Stimulated activated effector memory CD8-positive, alpha-beta T cell treated with anti-CD3 and anti-CD28 coated beads, Interleukin-12 subunit alpha, Interleukin-12 subunit beta, amount 100 ng/mL, for 72 hours (primary cell): ENCODE data around the gene GPR21.

ENCODE experiments used
- ATAC-seq: fragments of 150-1000 bp; cut with Tn5 transposase; 2 replicates; pipeline ENCODE4 v1.10.0; 2021
- DNase-seq, 2 donors: peaks; one replicate each; pipeline ENCODE4 v3.0.0; 2021 to 2022; ENCODE audit warnings: low spot score in 2 of 2
- H3K27ac Mint-ChIP-seq: one replicate; pipeline ENCODE4 v1.8.0; 2022; ENCODE audit warnings: mild to moderate bottlenecking, mixed read lengths
- H3K36me3 Mint-ChIP-seq: one replicate; pipeline ENCODE4 v1.8.0; 2022; ENCODE audit warnings: mild to moderate bottlenecking, mixed read lengths
- H3K4me1 Mint-ChIP-seq: one replicate; pipeline ENCODE4 v1.8.0; 2022; ENCODE audit warnings: mixed read lengths
- H3K4me3 Mint-ChIP-seq: one replicate; pipeline ENCODE4 v1.8.0; 2022; ENCODE audit warnings: mild to moderate bottlenecking, mixed read lengths
- H3K9me3 Mint-ChIP-seq: one replicate; pipeline ENCODE4 v1.8.0; 2022; ENCODE audit warnings: mixed read lengths

GPR21 gene

GRCh38 chr9:123044586-123044985, 11.1 kb downstream of the GPR21 start:
- ATAC-seq: no peak
- H3K9me3 Mint-ChIP-seq: no peaks in the 10 kb centered on the region
- H3K27ac Mint-ChIP-seq: no peak overlapping the region
- no peak for DNase-seq
- no peaks in the 10 kb centered on the region for H3K4me1 Mint-ChIP-seq
- no peak overlapping the region for H3K4me3 Mint-ChIP-seq
- H3K36me3 Mint-ChIP-seq: no peaks in the 10 kb centered on the region

GRCh38 chr9:123046406-123047195, 13.1 kb downstream of the GPR21 start:
- no peak overlapping the region for H3K27ac Mint-ChIP-seq
- DNase-seq (no peak), ATAC-seq (no peak)
- no peaks in the 10 kb centered on the region for H3K36me3 Mint-ChIP-seq
- H3K4me3 Mint-ChIP-seq: no peak overlapping the region
- no peaks in the 10 kb centered on the region for H3K4me1 Mint-ChIP-seq
- H3K9me3 Mint-ChIP-seq: no peaks in the 10 kb centered on the region

DNA sequence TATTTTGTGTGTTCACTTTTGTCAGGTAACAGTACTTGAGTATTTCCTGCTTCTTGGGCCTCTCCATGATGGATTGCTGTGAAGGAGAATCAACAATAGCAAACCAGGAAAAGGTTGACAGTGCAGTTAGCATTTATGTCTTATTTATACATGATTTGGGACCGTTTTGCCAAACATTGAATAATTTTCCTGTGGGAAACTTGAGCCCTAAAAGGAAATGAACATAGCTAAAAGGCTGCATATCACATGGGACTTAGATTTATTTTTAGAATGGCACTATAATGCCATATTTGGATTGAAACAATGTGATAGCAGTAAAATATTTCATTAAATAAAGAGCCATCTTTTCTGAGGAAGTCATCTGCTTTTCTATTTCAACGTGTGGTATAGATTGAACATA, 15.3 kb downstream of the GPR21 start:
- Mint-ChIP-seq H3K4me1 (no peaks in the 10 kb centered on the region), H3K9me3 (no peaks in the 10 kb centered on the region), H3K27ac (no peak overlapping the region), H3K4me3 (no peak overlapping the region), H3K36me3 (no peaks in the 10 kb centered on the region)
- ATAC-seq (no peak), DNase-seq (no peak)

DNA sequence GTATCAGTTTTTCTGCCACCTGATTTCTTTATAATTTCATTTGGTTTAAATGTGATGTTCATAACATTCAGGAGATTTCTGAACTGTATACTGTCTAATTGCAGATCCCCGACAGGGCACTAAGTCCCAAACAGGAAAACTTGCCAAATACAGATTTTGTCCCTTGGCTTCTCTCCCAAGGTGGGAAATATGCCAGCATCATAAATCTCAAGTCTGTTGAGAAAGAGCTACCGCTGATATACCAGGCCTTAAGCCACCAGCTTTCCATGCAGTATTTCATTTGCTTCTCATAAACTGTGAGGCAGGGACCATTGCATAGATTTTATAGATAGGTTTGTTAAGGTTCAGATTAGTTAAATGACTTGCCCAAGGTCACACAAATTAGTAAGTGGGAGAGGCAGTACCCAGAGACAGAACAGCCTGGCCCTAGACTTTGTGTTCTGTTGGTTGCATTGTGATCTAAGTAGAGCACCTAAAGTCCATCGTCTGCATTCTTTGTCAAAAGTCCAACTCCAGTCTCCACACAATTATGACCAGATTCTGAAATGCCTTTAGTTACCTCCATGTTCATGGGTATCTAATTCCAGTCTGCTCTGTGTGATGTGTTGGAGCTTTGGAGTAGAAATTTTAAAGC, 16.2 kb downstream of the GPR21 start:
- Mint-ChIP-seq H3K9me3 (no peaks in the 10 kb centered on the region), H3K36me3 (no peaks in the 10 kb centered on the region), H3K4me1 (no peaks in the 10 kb centered on the region), H3K4me3 (no peak overlapping the region), H3K27ac (no peak overlapping the region)
- ATAC-seq (no peak), DNase-seq (no peak)

DNA sequence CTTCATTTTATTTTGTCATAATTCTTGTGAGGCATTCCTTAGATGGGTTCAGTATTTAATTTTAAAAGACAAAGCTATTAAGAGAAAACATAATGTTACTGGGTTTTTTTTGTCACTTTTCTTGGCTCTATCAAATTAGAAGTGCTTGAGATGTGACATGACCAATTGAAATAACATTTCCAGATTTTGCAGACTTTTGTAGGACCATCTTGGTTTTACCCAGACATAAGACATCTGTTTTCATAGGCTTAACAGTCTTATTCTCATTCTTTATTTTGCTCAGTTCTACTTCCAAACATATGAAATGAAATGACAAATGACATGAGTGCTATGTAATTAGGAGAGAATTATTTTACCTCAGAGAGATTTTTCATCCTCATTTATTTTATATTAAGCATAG, 19.6 kb downstream of the GPR21 start:
- no peak for ATAC-seq
- H3K27ac Mint-ChIP-seq: no peak overlapping the region
- DNase-seq: no peak
- no peaks in the 10 kb centered on the region for H3K9me3 Mint-ChIP-seq
- peaks cover 12% of the 10 kb centered on the region for H3K36me3 Mint-ChIP-seq
- no peaks in the 10 kb centered on the region for H3K4me1 Mint-ChIP-seq
- no peak overlapping the region for H3K4me3 Mint-ChIP-seq

- H3K4me3 Mint-ChIP-seq: no peak overlapping the region
- H3K4me1 Mint-ChIP-seq: no peaks in the 10 kb centered on the region
These were observed 20.2 kb downstream of the GPR21 start for GRCh38 chr9:123053711-123054110.

GRCh38 chr9:123058834-123059233, 25.4 kb downstream of the GPR21 start:
- no peaks in the 10 kb centered on the region for H3K9me3 Mint-ChIP-seq
- H3K36me3 Mint-ChIP-seq: peaks cover 12% of the 10 kb centered on the region
- H3K4me1 Mint-ChIP-seq: peaks cover 2% of the 10 kb centered on the region
- ATAC-seq (no peak), DNase-seq (no peak)
- H3K27ac Mint-ChIP-seq: no peak overlapping the region
- H3K4me3 Mint-ChIP-seq: no peak overlapping the region

More at GRCh38 chr9:123053711-123054110, 20.2 kb downstream of the GPR21 start:
- Mint-ChIP-seq H3K27ac (no peak overlapping the region), H3K9me3 (no peaks in the 10 kb centered on the region), H3K36me3 (peaks cover 12% of the 10 kb centered on the region)
- ATAC-seq: no peak
- DNase-seq: no peak

DNA sequence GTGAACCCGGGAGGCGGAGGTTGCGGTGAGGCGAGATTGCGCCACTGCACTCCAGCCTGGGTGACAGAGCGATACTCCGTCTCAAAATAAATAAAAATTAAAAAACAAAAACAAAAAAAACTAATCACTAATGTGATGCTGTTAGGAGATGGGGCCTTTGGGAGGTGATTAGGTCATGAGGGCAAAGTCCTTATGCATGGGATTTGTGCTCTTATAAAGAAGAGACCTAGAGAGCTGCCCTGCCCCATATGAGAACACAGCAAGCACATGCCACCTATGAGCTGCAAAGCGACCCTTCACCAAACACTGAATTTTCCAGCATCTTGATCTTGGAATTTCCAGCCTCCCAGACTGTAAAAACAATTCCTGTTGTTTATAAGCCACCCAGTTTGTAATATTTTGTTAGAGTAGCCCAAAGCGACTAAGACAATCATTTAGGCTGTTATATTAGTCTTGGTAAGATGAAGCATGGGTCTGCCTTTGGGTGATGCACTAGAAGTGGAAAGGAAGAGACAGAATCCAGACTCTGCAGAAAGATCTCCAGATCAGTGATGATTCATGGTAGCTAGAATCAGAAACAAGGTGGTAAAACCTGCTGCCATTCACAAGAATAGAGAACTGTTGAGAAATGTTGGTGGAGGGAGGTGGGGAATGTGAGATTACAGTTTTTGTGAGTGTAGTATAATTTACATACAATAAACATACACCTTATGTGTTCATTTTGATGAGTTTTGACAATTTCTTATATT, 26.2 kb downstream of the GPR21 start:
- H3K27ac Mint-ChIP-seq: no peak overlapping the region
- H3K9me3 Mint-ChIP-seq: no peaks in the 10 kb centered on the region
- DNase-seq: no peak
- peaks cover 6% of the 10 kb centered on the region for H3K4me1 Mint-ChIP-seq
- H3K36me3 Mint-ChIP-seq: peaks cover 12% of the 10 kb centered on the region
- no peak overlapping the region for H3K4me3 Mint-ChIP-seq
- ATAC-seq: no peak

- H3K4me1 Mint-ChIP-seq: peaks cover 6% of the 10 kb centered on the region
- no peak overlapping the region for H3K27ac Mint-ChIP-seq
- no peak overlapping the region for H3K4me3 Mint-ChIP-seq
- DNase-seq: no peak
- no peaks in the 10 kb centered on the region for H3K9me3 Mint-ChIP-seq
- H3K36me3 Mint-ChIP-seq: peaks cover 15% of the 10 kb centered on the region
- no peak for ATAC-seq
These were observed 27.7 kb downstream of the GPR21 start for GRCh38 chr9:123061216-123061615.

GRCh38 chr9:123062351-123063176, 29.1 kb downstream of the GPR21 start:
- Mint-ChIP-seq H3K4me3 (no peak overlapping the region), H3K4me1 (peaks cover 6% of the 10 kb centered on the region), H3K9me3 (no peaks in the 10 kb centered on the region), H3K27ac (no peak overlapping the region), H3K36me3 (peaks cover 29% of the 10 kb centered on the region)
- no peak for DNase-seq
- no peak for ATAC-seq

GRCh38 chr9:123063177-123063598, 29.7 kb downstream of the GPR21 start:
- H3K4me1 Mint-ChIP-seq: peaks cover 6% of the 10 kb centered on the region
- no peak overlapping the region for H3K27ac Mint-ChIP-seq
- DNase-seq: no peak
- no peak for ATAC-seq
- no peak overlapping the region for H3K4me3 Mint-ChIP-seq
- no peaks in the 10 kb centered on the region for H3K9me3 Mint-ChIP-seq
- H3K36me3 Mint-ChIP-seq: peaks cover 32% of the 10 kb centered on the region

DNA sequence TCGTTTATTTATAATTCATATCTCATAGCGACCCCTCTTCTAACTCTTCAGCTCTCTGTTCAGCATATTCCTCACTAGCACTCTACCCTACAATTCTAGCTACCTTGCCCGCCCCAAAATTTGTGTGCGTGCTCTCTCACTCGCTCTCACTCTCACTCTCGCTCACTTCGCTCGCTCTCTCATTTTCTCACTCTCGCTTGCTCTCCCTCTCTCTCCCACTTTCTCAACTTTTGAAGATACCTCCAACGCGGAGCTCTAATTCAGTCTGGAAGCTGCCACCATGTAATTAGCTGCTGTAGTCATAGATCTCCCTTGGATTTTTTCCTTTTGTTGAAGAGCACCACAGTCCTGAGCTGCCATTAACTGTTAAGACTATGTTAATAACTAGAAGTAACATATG, 30.4 kb downstream of the GPR21 start:
- Mint-ChIP-seq H3K36me3 (peaks cover 32% of the 10 kb centered on the region), H3K4me1 (peaks cover 6% of the 10 kb centered on the region), H3K27ac (no peak overlapping the region), H3K9me3 (no peaks in the 10 kb centered on the region), H3K4me3 (no peak overlapping the region)
- ATAC-seq: no peak
- DNase-seq: no peak

GRCh38 chr9:123064716-123065115, 31.2 kb downstream of the GPR21 start:
- no peak for ATAC-seq
- H3K4me1 Mint-ChIP-seq: peaks cover 8% of the 10 kb centered on the region
- no peaks in the 10 kb centered on the region for H3K9me3 Mint-ChIP-seq
- peaks cover 36% of the 10 kb centered on the region for H3K36me3 Mint-ChIP-seq
- no peak overlapping the region for H3K4me3 Mint-ChIP-seq
- no peak overlapping the region for H3K27ac Mint-ChIP-seq
- no peak for DNase-seq

DNA sequence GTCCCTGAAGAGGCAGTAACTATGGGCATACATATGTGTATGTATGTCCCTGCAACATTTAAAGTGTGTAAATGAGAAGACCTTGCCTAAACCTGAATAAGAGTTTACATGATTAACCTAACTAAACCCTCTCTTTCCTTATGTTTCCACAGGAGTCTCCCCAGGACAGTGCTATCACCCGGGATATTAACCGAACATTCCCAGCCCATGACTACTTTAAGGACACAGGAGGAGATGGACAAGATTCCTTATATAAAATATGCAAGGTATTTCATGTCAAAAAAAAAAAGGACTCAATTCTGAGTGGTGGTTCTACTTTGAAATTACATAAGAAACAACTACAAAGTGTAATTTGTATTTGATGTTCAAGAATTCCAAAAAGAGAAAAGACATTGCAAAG, 31.7 kb downstream of the GPR21 start:
- H3K36me3 Mint-ChIP-seq: peaks cover 40% of the 10 kb centered on the region
- H3K4me1 Mint-ChIP-seq: peaks cover 13% of the 10 kb centered on the region
- H3K27ac Mint-ChIP-seq: no peak overlapping the region
- no peaks in the 10 kb centered on the region for H3K9me3 Mint-ChIP-seq
- DNase-seq (no peak), ATAC-seq (no peak)
- H3K4me3 Mint-ChIP-seq: no peak overlapping the region

DNA sequence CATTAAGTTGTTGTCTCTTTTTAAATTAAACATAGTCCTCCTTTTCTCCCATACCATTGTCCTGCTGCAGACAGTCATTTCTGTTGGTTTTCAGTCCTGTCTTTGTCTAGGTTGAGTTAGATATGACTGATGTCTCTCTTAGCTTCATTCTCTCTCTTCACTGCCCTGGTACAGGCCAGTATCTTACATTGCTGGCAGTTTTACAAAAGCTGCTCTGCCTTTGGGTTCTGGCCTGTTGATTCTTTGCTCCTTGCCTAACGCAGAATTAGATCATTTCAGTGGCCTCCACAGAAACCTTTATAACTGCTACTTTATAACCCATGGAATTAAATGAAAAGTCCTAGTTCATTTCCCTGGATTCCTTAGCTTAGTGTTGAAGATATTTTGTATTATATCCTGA, 33.7 kb downstream of the GPR21 start:
- no peak for DNase-seq
- no peak overlapping the region for H3K4me3 Mint-ChIP-seq
- no peak overlapping the region for H3K27ac Mint-ChIP-seq
- H3K36me3 Mint-ChIP-seq: peaks cover 59% of the 10 kb centered on the region
- H3K4me1 Mint-ChIP-seq: peaks cover 23% of the 10 kb centered on the region
- no peaks in the 10 kb centered on the region for H3K9me3 Mint-ChIP-seq
- ATAC-seq: no peak
